Stimulated activated CD4-positive, alpha-beta T cell treated with anti-CD3 and anti-CD28 coated beads, Interleukin-15, amount 100 ng/mL, for 48 hours (primary cell): Measurements from ENCODE around the gene OR10D3.
"Not testable (repeated sequence)": the region's sequence is repeated elsewhere in the genome, so short reads cannot be mapped to it uniquely, and the experiment has no call there.

Experiments used
- DNase-seq, 2 donors: peaks; one replicate each; pipeline ENCODE4 v3.0.0-alpha.2; 2020; ENCODE audit warnings: low read depth in 2 of 2

Gene OR10D3

DNA sequence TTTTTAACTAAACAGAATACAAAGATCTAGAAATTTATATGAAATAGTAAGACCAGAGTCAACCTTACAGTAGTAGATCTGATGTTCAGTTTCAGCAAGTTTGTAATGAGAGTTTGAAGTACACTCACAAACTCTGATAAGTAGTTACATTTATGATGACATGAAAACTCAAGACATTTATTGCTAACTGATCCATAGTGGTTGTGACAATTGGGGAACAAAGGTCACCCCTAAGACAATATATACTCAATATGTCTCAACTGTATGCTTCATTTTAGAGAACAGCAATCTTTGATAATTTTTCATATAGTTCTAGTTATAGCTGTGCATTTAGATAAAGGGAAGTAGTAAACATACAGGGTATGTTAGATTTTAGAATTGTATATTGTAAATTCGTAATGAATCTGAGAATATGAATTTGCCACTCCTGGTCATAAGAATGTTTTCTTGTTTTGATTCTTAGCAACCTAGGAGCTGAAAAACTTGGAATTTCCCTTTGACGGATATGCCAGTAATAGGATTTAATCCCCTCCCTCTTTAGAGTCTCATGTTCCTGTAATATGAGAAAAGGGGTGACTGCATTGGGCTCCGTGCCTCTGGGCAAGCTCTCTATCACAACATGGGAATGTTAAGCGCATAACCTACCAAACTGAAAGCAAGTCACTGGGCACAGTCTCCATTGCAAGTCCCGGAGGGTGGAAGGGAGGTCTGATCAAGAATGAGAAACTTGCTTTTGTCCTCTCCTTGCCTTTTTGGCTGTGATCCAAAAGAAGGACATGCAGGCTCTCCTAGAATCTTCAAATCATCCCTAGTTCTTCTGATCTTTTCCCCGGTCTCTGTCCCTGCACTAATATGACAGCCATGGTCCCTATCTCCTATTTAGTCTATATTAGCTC, 11.4 kb downstream of the OR10D3 start:
- DNase-seq = no peak

DNA sequence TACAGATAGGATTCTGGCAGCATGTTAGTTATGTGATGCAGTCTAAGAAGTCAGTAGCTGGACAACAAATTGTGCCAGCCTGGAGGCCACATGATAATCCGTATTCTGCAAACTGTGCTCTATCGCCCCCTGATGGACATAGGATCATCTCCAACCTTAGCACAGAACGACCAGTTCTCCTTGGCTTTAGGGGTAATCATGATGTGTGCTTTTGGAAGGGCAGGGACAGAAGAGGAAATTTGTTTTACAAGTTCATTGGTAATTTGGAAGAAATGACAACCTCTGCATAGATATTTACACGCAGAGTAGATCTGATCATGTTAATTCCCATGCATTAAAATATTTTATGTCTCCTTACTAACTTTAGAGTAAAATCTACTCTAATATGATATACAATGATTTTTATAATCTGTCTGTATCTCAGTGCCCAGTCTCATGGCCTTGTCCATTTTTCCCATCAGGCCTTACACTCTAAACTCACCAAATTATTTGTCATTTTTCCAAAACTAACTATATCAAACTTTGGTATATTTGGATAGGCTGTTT, 12.1 kb downstream of the OR10D3 start:
- peak; percentile 2 to 22 for DNase-seq

DNA sequence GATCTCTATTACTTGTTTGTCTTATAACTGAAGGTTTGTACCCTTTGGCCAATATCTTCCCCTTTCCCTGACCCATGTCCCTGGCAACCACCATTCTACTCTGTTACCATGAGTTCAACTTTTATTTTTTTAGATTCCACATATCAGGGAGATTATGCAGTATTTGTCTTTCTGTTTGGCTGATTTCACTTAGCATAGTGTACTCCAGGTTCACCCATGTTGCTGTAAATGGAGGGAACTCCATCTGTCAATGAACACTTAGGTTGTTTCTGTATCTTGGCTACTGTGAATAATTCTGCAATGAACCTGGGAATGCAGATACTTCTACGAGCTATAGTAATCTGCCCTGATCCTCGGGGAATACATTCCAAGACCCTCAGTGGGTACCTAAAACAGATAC, 14.9 kb downstream of the OR10D3 start:
- DNase-seq = no peak

DNA sequence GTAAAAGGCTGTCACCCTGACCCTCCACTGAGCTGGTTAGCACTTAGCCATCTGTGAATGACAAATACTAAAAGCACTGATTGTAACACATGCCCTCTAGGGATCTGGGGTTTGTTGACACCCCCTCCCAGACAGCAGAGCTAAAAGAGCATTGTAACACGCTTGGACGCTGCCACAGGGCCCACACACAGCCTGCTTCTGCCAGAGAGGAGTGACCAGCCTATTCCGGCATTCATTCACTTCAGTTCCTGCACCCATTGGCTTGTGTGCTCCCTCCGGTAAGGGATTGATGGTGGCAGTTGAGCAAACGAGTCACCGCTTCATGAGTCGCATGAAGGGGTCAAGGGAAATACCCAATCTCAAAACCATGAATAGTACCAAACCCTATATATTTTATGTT, 15.8 kb downstream of the OR10D3 start:
- no peak for DNase-seq

DNA sequence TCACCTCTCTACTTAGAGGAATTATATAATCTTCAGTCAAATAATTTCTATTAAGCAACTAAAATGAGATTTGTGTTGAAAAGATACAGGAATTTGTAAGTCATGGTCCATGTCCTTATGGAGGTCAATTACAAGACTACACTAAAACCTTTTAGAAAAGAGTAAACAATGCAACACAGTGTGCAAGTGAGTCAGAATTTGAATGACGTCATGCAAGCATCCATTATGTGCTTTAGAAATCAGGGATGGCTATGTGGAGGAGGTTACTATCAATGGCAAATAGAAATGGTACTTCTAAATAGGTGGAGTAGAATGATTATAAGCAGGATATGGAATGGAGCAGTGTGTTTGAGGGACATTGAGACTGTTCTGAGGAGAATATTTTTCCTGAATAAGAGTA, 16.6 kb downstream of the OR10D3 start:
- no peak for DNase-seq

DNA sequence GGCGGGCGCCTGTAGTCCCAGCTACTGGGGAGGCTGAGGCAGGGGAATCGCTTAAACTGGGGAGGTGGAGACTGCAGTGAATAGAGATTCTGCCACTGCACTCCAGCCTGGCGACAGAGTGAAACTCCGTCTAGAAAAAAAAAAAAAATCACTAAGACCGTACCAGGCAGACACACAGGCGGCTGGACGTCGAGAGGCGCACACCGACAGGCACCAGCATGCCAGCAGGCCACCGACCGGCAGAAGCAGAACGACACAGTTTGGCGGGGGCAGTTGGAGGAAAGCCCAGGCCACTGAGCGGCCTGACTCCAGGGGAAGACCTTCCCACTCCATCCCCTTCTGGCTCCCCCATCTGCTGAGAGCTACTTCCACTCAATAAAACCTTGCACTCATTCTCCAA, 17.5 kb downstream of the OR10D3 start:
- DNase-seq = no peak

DNA sequence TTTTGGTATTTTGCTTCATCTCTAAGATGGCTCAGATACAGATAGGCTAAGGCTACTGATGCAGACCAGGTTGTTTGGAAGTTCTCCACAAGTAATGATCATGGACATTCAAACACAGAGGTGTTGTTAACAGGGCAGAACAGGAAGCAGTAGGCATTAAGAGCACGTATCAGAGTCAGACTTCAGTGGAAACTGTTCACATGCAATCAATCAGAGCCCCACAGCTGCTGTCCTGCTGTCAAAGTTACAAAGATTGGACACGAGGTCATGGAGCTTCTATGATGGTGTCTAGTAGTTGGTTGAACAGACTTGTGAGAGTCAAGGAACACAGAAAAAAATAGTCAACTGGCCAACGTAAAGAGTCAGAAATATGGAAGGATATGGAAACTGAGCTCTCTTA, 19.8 kb downstream of the OR10D3 start:
- DNase-seq = no peak

DNA sequence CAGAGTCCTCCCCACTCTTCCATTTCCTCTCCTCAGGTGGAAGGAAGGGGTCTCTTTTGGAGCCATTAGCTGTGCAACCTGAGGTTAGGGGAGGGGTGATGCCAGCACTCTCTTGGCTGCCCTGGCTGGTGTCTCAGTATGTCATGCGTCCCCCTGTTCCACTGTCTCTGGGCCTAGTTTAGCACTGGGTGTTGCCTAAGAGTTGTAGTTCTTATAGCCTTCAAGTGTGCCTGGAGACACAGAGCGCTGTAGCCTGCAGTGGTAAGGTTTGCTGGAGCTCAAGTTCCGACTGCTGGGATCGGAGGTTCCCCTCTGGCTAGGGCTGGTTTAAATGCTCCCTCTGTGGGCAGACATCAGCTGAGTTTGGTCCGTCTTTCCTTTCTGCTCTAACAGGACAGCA, 20.9 kb downstream of the OR10D3 start:
- no peak for DNase-seq

DNA sequence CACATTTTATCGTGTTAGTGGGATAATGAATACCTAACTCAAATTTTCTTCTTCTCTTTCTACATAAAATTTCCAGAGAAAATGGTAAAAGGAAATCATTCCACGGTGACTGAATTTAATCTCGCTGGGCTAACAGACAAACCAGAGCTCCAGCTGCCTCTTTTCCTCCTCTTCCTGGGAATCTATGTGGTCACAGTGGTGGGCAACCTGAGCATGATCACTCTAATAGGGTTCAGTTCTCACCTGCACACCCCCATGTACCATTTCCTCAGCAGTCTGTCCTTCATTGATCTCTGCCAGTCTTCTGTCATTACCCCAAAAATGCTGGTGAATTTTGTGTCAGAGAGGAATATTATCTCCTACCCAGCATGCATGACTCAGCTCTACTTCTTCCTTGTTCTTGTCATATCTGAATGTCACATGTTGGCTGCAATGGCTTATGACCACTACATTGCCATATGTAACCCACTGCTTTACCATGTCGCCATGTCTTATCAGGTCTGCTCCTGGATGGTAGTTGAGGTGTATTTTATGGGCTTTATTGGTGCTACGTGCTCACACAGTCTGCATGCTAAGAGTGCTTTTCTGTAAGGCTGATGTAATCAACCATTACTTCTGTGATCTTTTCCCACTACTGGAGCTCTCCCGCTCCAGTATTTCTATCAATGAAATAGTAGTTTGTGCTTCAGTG, 24.1 kb downstream of the OR10D3 start:
- DNase-seq = no peak

DNA sequence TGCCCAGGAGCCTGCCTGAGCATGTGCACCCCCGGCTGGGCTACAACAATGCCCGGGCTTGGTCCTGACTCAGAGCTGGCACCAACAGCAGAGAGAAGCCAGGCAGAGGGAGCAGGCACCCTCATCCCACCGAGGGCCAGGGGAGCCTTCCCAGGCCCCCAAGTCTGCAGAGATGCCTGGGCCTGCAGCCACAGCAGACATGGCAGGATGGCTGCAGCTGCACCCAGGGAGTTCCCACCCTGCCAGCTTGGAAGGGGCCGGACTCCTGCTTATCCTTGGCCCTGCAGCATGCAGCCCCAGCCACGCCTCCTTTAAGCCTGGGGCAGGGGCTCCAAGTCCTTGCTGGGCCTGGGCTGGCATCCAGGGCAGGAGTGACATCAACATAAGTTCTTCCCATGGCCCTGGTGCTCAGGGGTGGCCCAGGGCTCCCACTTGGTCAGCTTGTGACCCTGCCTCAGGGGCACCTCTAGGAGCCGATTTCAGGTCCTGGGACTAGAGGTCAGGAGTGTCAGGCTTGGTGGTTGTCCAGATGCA, 26.7 kb downstream of the OR10D3 start:
- no peak for DNase-seq

DNA sequence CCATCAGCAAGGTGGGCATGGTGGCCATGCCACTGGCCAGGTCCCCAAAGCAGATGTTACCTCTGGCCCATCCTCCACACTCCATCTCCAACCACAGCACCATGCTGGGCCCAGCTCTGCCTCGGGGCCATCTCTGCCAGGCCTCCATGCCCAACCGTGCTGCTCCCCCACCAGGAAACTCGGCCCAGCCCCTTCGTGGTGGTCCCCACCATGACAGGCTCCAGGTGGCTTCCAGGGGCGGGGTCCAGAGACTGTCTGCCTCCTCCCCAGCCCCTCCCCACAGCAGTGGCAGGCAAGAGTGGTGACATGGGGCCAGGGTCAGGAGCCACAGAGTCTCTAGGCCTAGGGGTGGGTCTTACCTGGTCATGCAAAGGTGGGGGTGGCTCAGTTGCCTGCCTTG, 27.3 kb downstream of the OR10D3 start:
- DNase-seq = no peak

DNA sequence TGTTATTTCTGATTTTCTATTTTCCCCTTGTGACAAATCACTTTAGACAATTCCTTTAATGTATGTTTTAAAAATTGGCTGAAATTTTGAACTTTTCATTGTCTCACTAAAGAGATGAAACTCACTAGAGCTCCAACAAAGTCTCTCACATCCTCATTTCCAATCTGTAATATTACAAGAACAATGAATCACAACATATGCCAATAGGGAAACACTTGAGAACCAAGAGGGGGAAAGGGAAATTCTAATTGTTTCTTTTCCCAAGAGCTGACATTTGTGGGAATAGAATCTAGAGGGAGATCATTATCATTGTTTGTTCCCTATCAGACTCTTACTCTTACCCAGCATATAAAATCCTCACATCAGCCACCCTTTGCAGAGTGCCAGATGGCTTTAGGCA, 28.2 kb downstream of the OR10D3 start:
- DNase-seq = no peak

DNA sequence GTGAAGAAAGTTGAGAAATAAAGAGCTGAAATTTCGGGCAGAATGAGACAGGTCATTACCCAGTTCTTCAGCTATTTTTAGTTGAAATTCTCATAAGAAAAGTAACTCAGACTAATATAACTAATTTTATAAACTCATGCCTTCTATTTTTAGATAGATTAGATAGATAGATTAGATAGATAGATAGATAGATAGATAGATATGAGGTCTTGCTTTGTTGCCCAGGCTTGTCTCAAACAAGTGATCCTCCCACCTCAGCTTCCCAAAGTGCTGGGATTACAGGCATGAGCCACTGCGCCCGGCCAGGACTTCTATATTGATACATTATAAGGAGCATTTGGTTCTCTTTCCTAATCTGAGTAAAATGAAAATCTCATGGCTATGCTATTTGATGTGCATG, 30.9 kb downstream of the OR10D3 start:
- no peak for DNase-seq

DNA sequence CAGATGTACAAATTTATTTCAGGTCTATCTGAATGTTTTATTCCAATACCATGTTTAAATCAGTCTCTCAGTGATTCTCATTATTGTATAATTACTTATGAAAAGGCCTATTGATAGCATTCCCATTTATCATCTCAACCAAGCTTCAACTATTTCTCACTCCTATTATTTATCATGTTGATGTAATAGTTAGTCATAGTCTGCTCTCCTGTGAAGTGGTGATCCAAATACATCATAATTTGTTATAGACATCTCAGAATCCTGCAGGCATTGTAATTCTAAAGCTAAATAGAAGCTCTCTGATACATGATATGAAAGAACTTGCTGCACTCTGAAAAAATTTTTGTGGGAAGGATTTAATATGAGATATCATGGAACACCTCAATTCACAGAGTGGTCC, 36.0 kb downstream of the OR10D3 start:
- no peak for DNase-seq

DNA sequence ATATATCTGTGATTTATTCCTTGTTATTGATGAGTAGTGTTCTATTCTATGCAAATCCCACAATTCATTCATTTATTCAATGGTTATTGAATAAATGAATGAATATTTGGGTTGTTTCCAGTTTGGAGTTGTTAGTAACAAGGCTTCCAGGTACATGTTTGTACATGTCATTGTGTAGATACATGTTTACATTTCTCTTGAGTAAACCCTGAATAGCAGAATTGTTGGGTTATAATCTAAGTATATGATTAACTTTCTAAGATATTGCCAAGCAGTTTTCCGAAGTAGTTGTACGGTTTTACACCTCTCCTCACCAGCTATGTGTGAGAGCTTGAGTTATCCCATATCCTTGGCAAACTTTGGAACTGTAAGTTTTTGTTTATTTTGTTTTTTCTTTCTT, 39.3 kb downstream of the OR10D3 start:
- DNase-seq = no peak

DNA sequence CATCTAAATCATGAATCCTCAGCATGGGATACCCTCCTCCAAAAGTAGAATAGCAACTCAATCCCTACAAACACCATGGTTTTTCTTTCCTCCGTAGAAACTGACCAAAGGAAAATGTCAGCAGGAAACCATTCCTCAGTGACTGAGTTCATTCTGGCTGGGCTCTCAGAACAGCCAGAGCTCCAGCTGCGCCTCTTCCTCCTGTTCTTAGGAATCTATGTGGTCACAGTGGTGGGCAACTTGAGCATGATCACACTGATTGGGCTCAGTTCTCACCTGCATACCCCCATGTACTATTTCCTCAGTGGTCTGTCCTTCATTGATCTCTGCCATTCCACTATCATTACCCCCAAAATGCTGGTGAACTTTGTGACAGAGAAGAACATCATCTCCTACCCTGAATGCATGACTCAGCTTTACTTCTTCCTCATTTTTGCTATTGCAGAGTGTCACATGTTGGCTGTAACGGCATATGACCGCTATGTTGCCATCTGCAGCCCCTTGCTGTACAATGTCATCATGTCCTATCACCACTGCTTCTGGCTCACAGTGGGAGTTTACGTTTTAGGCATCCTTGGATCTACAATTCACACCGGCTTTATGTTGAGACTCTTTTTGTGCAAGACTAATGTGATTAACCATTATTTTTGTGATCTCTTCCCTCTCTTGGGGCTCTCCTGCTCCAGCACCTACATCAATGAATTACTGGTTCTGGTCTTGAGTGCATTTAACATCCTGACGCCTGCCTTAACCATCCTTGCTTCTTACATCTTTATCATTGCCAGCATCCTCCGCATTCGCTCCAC, 41.7 kb downstream of the OR10D3 start:
- not testable (repeated sequence) for DNase-seq

DNA sequence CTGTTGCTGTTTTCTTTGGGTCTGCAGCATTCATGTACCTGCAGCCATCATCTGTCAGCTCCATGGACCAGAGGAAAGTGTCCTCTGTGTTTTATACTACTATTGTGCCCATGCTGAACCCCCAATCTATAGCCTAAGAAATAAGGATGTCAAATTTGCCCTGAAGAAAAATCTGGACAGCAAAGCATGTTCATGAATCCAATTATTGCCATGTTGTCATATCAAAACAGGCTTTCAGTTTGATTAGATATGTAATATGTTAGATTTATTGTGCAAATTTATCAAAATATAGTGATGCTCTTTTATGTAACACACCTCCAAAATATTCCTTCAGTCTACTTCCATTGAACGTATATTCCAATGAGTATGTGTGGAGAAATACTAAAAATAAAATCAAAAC, 42.3 kb downstream of the OR10D3 start:
- DNase-seq = no peak

DNA sequence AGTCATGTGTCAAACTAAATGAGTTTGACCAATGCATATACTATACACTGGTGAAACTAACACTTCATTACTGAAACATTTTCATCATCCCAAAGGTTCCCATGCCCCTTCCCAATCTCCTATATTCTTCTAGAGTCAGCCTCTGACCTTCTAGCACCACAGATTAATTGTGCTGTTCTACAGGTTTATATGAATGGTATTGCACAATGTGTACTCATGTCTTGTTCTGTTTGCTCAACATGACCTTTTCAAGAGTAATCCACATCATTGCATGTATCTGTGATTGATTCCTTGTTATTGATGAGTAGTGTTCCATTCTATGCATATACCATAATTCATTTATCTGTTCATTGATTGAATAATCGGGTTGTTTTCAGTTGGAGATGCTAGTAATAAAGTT, 50.2 kb downstream of the OR10D3 start:
- DNase-seq = no peak
